Dermis blood vessel endothelial cell (primary cell): ENCODE results near the gene ADGRF4. TPM values are rescaled to one million over a fixed set of nuclear protein-coding genes. Genes with fewer than 3 reads are reported as not detected.

Experiments used
- DNase-seq: peaks from one replicate; pipeline ENCODE4 v3.0.0; 2010
- total RNA-seq: library from RNA; depleted of rRNA; stranded (reverse); fragments of >200 nt; gene quantifications from 2 replicates; pipeline ENCODE4 v1.2.3, GENCODE V29; 2014

ADGRF4 gene, protein sequence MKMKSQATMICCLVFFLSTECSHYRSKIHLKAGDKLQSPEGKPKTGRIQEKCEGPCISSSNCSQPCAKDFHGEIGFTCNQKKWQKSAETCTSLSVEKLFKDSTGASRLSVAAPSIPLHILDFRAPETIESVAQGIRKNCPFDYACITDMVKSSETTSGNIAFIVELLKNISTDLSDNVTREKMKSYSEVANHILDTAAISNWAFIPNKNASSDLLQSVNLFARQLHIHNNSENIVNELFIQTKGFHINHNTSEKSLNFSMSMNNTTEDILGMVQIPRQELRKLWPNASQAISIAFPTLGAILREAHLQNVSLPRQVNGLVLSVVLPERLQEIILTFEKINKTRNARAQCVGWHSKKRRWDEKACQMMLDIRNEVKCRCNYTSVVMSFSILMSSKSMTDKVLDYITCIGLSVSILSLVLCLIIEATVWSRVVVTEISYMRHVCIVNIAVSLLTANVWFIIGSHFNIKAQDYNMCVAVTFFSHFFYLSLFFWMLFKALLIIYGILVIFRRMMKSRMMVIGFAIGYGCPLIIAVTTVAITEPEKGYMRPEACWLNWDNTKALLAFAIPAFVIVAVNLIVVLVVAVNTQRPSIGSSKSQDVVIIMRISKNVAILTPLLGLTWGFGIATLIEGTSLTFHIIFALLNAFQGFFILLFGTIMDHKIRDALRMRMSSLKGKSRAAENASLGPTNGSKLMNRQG
- total RNA-seq: under 0.01 TPM in 1 of 2 replicates, not detected in the other

DNA sequence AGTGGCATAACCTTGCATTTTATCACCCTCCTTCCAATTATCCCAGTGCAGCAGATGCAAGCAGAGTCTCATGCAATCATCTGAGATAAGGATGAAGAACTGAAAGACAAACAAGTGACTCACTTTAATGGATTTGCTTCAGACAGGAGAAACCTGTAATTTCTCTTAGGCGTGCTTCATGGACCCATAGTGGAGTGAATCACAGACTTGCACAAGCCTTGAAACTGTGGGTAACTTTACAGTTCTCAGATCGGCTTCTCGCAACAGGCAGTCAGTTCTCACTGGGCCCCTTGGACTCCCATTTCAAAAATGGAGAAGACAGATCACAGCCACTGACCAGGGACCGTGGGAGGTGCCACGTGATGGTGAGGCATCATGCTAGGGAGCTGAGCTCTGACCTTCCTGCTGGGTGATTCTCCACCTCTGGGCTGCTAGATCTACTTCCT, at the start of gene ADGRF4:
ADGRF4 (plus strand) TSS at position 239 of the 446 bp plus-strand sequence. CDS start 8,666 bp downstream, outside the sequence.
- no peak for DNase-seq

DNA sequence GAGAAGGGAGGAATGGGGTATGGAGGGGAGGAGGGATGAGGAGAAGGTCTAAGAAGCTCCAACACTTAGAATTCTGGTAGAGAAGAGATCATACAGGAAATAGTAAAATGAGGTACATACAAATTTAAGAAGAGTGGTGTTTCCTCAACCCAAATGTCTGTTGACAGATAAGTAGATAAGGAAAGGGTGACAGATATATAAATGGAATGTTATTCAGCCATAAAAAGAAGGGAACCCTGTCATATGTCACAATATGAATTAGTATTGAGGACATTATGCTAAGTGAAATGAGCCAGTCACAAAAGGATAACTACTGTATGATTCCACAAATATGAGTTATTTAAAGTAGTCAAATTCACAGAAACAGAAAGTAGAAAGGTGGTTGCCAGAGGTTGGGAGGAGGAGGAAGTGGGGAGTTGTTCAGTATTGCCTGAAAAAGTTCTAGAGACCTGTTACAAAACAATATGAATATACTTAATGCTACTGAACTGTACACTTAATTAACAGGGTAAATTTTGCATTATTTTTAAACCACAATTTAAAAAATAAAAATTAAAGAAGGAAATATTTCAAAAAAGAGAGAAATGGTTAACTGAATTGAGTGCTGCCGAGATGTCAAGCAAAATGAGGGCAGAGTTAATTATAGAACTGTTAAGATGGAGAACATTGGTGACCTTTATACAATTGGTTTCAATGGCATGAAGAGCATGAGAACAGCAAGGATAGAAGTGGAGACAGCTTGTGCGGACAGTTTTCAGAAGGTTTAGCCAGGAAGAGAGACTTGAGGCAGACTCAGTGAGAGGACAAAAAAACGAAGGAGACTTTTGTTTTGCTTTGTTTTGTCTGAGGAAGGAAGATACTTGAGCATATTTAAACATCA, 47.6 kb upstream of the ADGRF4 start:
- no peak for DNase-seq

DNA sequence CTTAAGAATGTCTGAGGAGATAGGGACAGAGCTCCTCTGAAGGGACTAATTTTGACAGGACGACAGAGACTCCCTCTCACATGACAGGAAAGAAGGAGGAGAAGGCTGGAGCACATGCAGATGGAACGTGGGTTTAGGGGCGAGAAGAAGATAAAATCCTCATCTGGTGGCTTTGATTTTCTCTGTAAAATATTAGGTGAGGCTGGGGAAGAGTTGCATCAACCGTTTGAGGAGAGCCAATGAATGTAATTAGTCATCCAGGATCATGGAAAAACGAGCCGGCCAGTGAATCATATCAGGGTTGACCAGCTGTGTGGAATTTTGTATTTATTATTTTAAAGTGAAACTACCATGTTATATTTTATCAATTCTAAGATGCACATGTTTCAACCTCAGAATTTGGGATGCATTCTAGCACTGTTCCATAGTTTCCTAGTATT, 46.9 kb upstream of the ADGRF4 start:
- peak; percentile 82 for DNase-seq

DNA sequence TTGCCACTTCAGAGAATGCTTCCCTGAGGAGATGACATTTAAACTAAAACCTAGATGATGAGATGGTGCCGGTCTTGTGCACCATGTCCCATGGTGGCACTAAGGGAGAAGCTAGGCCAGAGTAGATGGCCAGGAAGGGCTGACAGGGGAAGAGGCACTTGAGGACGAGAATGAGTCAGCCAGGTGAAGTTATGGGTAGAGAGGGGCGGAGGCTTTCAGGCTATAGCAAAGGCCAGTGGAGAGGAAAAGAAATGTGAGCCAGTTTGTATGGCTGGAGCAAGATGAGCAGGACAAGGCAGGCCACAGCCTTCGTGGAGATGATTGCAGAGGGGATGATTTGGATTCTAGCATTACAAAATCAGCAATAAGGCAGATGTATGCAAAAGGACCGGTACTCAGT, 44.7 kb upstream of the ADGRF4 start:
- no peak for DNase-seq

DNA sequence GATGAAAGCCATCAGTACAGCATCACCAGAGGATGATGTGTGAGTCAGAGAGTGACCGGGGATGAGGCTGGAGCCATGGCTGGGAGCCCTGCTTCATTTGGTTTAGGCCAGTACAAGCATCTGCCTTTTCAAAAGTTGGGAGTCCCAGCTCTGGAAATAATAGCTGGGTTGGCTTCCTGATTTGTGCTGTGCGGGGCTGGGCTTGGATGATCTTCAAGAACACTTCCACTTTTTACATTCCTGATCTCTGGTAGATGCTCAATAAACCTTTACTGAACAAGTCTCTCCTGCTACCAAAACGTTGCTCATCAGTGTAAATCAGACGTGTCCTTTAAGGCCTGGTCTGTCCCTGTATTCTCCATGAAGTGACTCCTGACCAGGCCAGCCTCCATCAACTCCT, 44.1 kb upstream of the ADGRF4 start:
- no peak for DNase-seq

DNA sequence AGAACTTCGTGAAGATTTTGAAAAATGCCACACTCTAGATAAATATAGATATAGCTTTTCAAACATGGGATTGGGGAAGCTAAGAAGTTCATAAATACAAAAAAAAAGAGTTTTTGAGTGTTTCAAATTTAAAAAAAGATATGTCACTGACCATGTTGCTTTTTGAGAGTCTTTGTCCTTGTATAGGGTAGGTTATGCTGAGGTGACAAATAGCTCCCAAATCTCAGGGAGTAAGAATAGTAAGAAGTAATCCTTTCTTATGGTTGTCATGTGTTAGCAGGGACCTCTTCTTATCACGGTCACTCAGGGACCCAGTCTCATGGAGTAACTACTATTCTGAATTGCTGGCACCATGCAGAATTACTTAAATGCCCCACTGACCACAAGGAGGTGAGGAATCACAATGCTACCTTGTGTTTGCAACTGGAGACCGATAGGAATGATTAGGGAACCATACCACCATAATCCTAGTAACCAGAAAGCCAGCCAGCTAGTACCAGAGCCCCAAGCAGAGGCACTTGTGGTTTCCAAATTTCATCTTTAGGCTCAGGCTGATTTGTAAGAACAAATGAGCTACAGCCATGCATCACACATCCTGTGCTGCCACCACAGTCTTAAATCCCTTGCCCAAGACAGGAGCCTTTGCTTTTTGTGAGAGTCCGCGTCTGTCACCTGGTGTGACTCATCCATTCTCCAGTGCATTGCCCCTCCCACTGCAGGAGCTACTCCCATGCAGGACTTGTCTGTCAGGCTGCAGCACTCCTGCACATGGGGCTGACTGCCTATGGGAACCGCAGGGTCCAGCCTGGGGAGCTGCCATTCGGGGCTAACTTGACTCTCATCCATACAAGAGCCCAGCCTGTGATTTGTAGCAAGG, 42.4 kb upstream of the ADGRF4 start:
- peak; percentile 32 for DNase-seq

DNA sequence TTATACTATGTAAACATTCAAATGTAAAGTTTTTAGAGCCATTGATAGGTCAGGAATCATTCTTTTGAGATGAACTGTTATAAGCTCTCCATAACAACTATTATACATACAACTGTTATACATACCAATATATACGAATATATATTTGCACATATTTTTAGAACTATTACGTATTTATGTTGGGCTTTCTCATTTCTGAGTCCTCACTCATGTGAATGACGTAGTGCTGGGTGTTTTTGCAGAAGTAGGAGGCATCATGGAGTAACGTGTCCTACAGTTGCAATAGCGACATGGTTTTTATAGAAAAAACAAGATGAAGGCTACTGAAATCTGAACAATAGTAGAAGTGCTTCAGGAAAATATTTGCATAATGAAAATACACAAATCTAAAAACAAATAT, 36.4 kb upstream of the ADGRF4 start:
- DNase-seq: no peak

DNA sequence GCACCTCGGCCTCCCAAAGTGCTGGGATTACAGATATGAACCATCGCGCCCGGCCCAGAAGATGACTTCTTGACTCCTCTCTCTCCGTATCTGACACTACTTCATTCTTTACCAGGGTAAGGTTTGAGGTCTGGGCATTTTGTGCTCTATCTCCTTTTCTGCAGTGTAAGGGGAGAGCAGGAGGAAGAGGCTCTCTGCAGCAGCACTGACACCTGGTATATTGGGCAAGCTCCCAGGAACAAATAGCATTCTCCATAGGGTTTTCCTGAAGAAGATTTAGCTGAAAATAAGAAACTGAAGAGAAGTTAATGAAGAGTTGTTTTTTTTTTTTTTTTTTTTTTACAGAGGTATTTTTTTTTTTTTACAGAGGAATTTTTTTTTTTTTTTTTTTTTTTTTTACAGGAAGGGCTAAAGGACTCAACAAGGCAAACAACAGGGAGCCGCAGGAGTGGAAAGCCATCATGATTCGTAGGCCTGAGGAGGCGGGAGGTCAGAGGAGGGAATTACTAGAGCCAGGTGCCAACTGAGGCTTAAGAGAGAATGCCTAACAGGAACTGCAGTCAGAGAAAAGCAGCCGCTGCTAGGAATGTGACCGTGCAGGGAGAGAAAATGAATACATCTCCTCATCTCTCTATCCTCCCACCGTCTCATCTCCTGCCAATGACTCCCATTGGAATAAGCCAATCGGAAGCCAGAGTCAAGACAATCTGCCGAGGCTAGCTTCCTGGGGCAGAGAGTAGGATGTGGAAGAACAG, 34.7 kb upstream of the ADGRF4 start:
- DNase-seq: no peak

DNA sequence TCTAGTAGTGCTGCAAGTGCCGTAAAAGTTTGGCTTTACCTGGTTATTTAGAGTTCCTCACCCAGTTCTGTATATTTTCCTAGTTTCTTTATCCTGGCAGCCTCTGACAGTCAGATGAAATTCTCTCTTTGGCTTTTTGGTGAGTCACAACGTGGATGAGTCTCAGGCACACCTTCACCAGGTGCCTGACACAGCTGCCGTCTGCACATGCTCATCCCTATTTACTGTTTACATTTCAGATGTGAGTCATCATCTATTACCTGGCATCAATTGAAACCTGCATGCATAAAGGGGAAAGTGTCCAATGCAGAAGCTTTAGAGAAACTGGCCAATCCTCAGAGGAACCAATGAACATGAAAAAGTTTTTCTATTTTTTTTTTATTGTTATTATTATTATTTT, 33.3 kb upstream of the ADGRF4 start:
- no peak for DNase-seq

DNA sequence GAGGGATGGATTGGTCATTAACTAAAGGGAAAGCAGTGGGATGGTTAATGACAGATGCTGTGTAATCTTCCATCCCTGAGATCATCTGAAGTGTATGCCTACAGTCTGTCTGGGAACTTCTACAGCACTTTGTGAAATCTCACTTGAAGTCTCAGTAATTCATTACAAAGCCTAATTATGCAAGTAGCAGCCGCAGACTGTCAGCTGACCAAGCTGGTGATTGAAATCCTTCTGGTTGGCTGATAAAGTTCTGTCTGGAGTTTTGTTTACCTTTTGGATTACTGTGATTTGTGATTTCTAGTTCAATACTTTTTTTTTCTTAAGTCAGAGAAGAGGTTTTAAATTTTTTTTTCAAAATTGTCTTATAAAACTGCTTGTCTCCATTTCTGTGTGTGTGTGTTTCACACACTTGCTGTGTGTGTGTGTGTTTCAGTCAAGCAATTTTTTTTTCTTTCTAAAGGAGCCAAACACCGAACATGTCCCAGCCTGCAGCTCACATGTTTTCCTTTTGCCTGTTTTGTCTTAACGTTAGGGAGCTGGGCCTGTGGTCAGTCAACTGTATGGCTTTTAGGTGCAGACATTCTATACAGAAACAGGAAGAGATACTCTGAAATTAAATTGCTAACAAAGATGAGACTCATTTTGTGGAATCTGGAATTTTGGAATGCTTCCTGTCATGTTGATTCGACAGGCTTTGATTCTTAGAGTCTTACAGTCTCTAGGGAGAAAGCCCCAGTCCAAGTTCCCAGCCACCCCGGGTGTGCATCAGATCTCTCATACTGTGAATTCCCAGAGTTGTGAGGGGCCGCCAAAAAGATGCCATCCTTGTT, 28.5 kb upstream of the ADGRF4 start:
- no peak for DNase-seq

DNA sequence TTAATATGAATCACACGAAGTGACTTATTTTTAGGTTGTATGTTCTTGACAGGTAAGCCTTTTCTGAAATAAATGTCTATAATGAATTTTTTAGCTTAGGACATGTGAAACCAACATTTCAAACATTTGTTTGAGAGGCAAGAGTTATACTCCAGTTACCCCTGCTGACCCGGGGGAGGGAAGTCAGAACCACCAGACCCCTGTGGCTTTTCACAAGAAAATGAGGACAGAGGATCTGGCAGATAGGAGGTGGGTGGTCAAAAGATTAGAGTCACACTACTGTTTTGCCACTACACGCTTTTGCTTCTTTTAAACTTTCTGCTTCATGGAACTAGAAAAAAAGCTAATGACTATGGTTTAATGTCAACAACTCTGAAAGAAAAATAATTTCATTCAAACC, 27.5 kb upstream of the ADGRF4 start:
- DNase-seq: no peak

DNA sequence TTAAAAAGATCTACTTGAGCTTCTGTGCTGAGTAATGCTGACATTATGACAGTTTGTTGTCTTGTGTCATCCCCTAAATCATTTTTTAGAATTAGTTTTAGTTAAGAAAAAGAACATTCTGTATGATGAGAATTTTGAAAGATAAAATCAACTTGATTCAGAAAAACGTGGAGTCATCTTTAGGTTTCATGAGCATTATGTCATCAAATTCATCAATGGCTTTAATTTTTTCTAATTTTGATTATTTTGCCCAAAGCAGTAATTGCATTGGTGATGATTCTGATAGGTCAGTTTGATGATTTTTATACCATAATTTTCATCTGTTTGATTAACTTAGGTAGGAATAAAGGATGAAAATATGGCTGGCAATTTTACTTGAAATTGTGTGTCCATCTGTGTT, 26.6 kb upstream of the ADGRF4 start:
- no peak for DNase-seq

DNA sequence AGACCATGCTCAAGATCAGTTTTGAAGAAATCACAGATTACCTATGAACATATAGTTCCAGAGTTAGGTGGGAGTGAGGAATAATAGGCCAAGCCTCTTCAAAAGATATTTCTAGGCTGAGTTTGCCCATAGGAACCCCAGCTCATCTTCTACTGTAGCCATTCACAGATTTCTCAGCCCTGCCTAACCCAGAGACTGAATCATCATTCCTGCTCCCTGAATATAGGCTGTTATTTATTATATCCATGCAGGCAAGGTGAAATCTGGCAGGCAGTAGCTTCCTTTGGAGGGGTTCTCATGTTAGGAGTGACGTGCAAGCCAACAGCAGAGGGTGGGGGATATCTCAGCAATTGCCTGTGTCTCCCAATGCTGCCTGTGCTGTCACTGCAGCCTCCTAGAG, 25.6 kb upstream of the ADGRF4 start:
- DNase-seq: no peak

DNA sequence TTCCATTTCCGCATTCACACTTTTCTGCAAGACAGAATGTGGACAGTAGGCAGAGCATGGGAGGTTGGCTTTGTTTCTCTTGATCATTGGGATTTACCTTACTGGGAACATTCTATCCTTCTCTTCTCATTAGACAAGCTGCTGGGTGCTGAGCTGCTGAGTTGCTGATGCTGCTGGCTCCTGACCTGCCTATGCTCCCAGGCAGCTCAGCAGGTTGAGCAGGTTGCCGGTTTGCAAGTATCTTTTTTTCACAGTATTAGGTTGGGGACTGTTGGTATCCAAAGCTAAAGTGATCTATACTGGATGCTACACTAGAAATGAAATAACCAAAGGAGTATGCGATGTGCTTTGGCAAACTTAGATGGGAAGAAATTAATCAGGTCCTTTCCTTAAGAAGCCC, 23.7 kb upstream of the ADGRF4 start:
- no peak for DNase-seq

DNA sequence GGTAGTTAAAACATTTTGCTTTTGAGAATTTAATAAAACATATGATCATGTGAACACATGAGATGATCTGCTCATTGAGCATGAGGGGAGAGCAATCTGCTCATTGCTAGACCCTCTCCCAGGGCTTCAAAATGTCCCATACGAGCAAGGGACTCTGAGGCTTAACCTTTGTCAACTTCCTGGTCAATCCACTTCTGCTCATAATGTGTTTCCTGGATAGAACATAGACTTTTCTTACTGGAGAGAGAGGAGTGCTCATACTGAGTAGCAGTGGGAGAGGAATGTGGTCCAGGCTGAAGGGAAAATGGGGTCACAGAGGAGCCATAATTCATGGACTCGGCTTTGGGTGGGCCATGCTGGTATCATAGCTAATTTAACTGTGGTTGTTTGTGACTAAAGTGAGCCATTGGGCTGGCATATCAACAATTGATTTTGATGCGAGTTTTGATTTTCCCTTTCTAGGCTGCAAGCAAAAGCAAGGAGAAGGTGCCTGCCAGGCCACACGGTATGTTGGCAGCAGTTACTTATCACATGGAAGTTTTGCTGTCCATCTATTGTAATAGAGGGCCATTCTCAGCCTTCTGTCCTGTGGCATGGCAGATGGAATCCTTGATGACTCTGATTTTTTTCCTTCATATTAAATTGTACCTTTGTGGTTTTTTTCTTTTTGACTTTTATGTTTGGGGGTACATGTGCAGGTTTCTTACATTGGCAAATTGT, 20.8 kb upstream of the ADGRF4 start:
- DNase-seq: no peak

DNA sequence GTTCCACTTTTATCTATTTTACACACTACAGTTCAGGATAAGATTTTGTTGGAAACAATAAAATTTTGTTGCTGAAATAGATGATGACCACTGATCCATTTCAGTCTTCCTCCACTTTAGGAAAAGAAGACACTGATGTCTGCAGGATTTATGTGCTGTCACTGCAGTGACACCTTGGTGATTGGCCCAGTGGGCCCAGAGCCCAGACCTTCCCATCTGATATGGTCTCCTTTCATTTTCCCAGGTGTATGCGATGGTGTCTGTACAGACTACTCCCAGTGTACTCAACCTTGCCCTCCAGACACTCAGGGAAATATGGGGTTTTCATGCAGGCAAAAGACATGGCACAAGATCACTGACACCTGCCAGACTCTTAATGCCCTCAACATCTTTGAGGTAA, 19.6 kb upstream of the ADGRF4 start:
- no peak for DNase-seq

DNA sequence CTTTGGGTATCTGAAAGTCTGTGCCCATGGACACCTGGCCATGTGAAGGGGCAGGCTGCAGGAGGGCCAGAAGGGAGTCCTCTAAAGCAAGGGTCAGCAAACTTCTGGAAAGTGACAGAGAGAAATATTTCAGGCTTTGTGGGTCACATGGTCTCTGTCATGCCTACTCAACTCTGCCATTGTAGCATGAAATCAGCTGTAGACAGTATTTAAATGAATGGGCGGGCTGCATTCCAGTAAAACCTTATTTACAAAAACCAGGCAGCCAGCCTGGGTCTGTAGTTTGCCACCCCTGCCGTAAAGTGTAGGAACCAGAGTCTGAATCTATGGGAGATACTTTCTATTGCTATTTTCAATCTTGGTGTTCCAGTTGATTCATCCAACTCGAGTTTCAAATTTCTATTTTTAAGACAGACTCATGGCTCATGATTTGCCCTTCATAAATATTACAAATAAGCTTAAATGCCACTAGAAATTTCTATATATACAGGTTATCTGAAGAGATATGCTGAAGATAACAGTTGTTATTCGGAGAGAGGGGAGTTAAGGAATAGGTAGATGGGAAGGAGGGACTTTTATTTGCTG, 19.0 kb upstream of the ADGRF4 start:
- DNase-seq: no peak

DNA sequence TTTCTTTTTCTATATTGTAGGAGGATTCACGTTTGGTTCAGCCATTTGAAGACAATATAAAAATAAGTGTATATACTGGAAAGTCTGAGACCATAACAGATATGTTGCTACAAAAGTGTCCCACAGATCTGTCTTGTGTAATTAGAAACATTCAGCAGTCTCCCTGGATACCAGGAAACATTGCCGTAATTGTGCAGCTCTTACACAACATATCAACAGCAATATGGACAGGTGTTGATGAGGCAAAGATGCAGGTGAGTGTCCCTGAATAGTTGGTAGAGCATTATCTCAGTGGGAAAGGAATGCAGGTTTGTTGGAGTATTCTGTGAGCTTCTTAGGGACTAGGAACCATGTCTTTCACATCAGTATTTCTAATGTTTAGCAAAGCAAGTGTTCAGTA, 18.3 kb upstream of the ADGRF4 start:
- DNase-seq: no peak

DNA sequence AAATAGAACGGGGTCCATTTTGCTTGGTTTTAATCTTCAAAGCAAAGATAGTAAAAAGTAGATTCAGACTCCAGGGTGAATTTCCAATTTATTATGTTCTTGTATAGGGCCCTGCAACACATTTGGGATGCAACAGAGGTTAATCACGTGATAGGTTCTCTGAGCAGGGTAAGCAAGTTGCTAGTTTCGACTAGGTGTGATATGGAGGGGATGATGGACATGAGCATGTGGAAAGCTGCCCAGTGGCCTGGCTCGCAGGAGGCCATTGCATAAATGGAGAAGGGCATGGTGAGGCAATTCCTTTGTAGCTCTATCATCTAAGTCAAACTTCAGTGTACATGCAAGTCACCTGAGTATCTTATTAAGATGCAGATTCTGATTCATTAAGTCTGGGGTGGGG, 17.7 kb upstream of the ADGRF4 start:
- no peak for DNase-seq
